Left ventricle myocardium inferior (tissue), 1 donor: Measurements from ENCODE around the gene PCOLCE2. TPM values are rescaled to one million over a fixed set of nuclear protein-coding genes. Genes with fewer than 3 reads are reported as not detected.

ENCODE experiments used
- DNase-seq: peaks from one replicate; pipeline ENCODE4 v3.0.0-alpha.2; 2020
- H3K27ac ChIP-seq: fragments of 200-600 bp; replicated peaks from 2 replicates; pipeline ENCODE4 v1.8.0; 2021
- H3K27me3 ChIP-seq: fragments of 200-600 bp; 2 replicates; pipeline ENCODE4 v1.8.0; 2021; ENCODE audit warnings: low read depth
- H3K36me3 ChIP-seq: fragments of 200-600 bp; 2 replicates; pipeline ENCODE4 v1.8.0; 2021
- H3K4me1 ChIP-seq: fragments of 200-600 bp; 2 replicates; pipeline ENCODE4 v1.8.0; 2021
- H3K4me3 ChIP-seq: fragments of 200-600 bp; 2 replicates; pipeline ENCODE4 v1.8.0; 2021; ENCODE audit warnings: mild to moderate bottlenecking, moderate library complexity
- H3K9me3 ChIP-seq: fragments of 200-600 bp; replicated peaks from 2 replicates; pipeline ENCODE4 v1.8.0; 2021
- intact Hi-C: fragments of 100-400 bp; cut with micrococcal nuclease; formaldehyde crosslinking; loops from one replicate; pipeline ENCODE4 v1.11.0; 2022
- total RNA-seq: library from RNA; stranded (reverse); fragmentation: NEBNext Ultra II Directional; extraction: Animal tissue kit (Norgen Biotek cat#: 25700); gene quantifications from one replicate; pipeline ENCODE4 v1.2.1, GENCODE V29; 2021
- TF ChIP-seq, protein P1 (sequence below): fragments of 200-600 bp; IDR thresholded peaks from 2 replicates; pipeline ENCODE4 v1.8.0; 2021; ENCODE audit warnings: antibody characterized with exemption, mild to moderate bottlenecking, borderline replicate concordance
- donor health status: DM: no; HTN: yes; CAD: no; lungs with severe emphysema.

PCOLCE2 gene
- total RNA-seq, 1 donor from 2014 or later = 74.3 TPM

GRCh38 chr3:142818651-142819050 lies 70.2 kb downstream of the PCOLCE2 start:
- TF ChIP-seq, protein P1, sequence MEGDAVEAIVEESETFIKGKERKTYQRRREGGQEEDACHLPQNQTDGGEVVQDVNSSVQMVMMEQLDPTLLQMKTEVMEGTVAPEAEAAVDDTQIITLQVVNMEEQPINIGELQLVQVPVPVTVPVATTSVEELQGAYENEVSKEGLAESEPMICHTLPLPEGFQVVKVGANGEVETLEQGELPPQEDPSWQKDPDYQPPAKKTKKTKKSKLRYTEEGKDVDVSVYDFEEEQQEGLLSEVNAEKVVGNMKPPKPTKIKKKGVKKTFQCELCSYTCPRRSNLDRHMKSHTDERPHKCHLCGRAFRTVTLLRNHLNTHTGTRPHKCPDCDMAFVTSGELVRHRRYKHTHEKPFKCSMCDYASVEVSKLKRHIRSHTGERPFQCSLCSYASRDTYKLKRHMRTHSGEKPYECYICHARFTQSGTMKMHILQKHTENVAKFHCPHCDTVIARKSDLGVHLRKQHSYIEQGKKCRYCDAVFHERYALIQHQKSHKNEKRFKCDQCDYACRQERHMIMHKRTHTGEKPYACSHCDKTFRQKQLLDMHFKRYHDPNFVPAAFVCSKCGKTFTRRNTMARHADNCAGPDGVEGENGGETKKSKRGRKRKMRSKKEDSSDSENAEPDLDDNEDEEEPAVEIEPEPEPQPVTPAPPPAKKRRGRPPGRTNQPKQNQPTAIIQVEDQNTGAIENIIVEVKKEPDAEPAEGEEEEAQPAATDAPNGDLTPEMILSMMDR = no peak
- H3K9me3 ChIP-seq = no peaks in the 10 kb centered on the region
- no peaks in the 10 kb centered on the region for H3K36me3 ChIP-seq
- peaks cover 14% of the 10 kb centered on the region for H3K4me1 ChIP-seq
- no peak for DNase-seq
- no peaks in the 10 kb centered on the region for H3K27me3 ChIP-seq
- H3K4me3 ChIP-seq = no peak overlapping the region
- intact Hi-C loops = no loop called here
- H3K27ac ChIP-seq = no peak overlapping the region

GRCh38 chr3:142817897-142818296 lies 71.0 kb downstream of the PCOLCE2 start:
- intact Hi-C loops = no loop called here
- H3K27ac ChIP-seq = peak overlapping the region; percentile 38
- no peak for DNase-seq

DNA sequence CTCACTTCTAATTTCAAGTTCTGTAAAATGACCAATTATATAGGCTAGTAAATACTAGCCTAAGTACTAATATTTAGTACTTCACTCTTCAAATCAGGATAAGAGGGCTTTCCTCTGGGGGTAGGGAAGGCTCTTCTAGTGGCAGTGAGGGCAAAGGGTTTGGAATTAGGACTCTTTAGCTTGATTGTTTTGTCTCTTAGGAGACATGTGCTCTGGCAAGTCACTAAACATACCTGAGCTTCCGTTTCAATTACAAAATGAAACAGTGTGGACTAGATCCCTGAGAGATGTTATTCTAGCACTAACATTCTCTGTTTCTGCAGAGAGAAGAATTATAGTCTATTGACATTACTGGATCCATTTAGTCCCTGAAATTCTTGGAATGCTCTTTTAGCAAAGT lies 71.5 kb downstream of the PCOLCE2 start:
- Histone ChIP-seq H3K27me3 (no peaks in the 10 kb centered on the region), H3K4me1 (peaks cover 14% of the 10 kb centered on the region), H3K36me3 (no peaks in the 10 kb centered on the region), H3K27ac (peak overlapping the region; percentile 38), H3K9me3 (no peaks in the 10 kb centered on the region), H3K4me3 (no peak overlapping the region)
- no peak for DNase-seq
- TF ChIP-seq, protein P1 = no peak
- intact Hi-C loops = no loop called here

More at GRCh38 chr3:142817897-142818296, 71.0 kb downstream of the PCOLCE2 start:
- TF ChIP-seq, protein P1 = no peak
- Histone ChIP-seq H3K27me3 (no peaks in the 10 kb centered on the region), H3K9me3 (no peaks in the 10 kb centered on the region), H3K4me3 (no peak overlapping the region), H3K4me1 (peaks cover 14% of the 10 kb centered on the region), H3K36me3 (no peaks in the 10 kb centered on the region)

DNA sequence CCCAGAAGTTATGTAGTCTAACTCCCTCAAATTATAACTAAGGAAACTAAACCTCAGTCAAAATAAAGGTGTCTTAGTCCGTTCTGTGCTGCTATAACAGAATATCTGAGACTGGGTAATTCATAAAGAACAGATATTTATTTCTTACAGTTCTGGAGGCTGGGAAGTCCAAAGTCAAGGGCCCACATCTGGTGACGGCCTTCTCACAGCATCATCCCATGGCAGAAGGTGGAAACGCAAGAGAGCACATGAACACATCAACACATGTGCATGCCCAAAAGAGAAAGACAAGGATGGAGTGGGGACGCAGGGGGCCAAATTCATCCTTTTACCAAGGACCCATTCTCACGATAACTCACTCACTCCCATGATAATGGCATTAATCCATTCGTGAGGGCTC lies 73.1 kb downstream of the PCOLCE2 start:
- TF ChIP-seq, protein P1 = no peak
- Histone ChIP-seq H3K4me3 (no peak overlapping the region), H3K27me3 (no peaks in the 10 kb centered on the region), H3K4me1 (peaks cover 14% of the 10 kb centered on the region), H3K36me3 (no peaks in the 10 kb centered on the region), H3K27ac (no peak overlapping the region), H3K9me3 (no peaks in the 10 kb centered on the region)
- intact Hi-C loops = no loop called here
- no peak for DNase-seq

GRCh38 chr3:142809259-142809658 lies 79.6 kb downstream of the PCOLCE2 start:
- DNase-seq = no peak
- TF ChIP-seq, protein P1 = no peak
- Histone ChIP-seq H3K27ac (no peak overlapping the region), H3K36me3 (no peaks in the 10 kb centered on the region), H3K27me3 (no peaks in the 10 kb centered on the region), H3K9me3 (no peaks in the 10 kb centered on the region), H3K4me3 (no peak overlapping the region), H3K4me1 (peaks cover 16% of the 10 kb centered on the region)
- intact Hi-C loops = no loop called here
